Caco-2 (cell line): ENCODE data around the gene TCF7L2. TPM values are rescaled to one million over a fixed set of nuclear protein-coding genes. Genes with fewer than 3 reads are reported as not detected.

Experiments
- BruUV-seq: library from RNA; stranded (reverse); fragments of 400-500 nt; replicated peaks from 2 replicates; lab custom pipeline; 2021; lab: Mats Ljungman, UMichigan
- CTCF ChIA-PET: fragments of 300-600 bp; sonication (Branson Sonifier 250); formaldehyde crosslinking; loops from one replicate; lab custom pipeline; 2022; ENCODE audit warnings: antibody characterized with exemption; lab: Charles Lee
- POLR2A ChIA-PET: fragments of 300-600 bp; sonication (Branson Sonifier 250); formaldehyde crosslinking; loops from one replicate; lab custom pipeline; 2022; ENCODE audit warnings: antibody characterized with exemption; lab: Charles Lee
- DNase-seq, 2 experiments: peaks; one replicate each; pipeline versions ENCODE4 v3.0.0 to v3.0.0-alpha.2; 2020 to 2022
- H3K27me3 ChIP-seq: replicated peaks from 2 replicates; pipeline ENCODE4 v1.6.0; 2011; ENCODE audit warnings: low read length; ENCODE audit not compliant: control insufficient read depth, insufficient read depth
- H3K36me3 ChIP-seq: 2 replicates; pipeline ENCODE4 v1.5.1; 2011; ENCODE audit warnings: low read length; ENCODE audit not compliant: control insufficient read depth, insufficient read depth
- H3K4me1 ChIP-seq: fragments of 250-450 bp; sonication (Bioruptor Pico); 2 replicates; pipeline ENCODE4 v1.5.1; 2020; ENCODE audit warnings: mild to moderate bottlenecking
- H3K4me3 ChIP-seq: 2 replicates; pipeline ENCODE4 v1.5.1; 2011; ENCODE audit warnings: low read depth, mild to moderate bottlenecking, control low read depth, low read length
- H3K9me3 ChIP-seq: fragments of 250-450 bp; sonication (Bioruptor Pico); 2 replicates; pipeline ENCODE4 v1.5.1; 2020; ENCODE audit warnings: mild to moderate bottlenecking, moderate library complexity
- H3K27ac Mint-ChIP-seq: one replicate; pipeline ENCODE4 v1.8.0; 2022; ENCODE audit warnings: mixed read lengths; ENCODE audit not compliant: unreplicated experiment
- H3K27me3 Mint-ChIP-seq: one replicate; pipeline ENCODE4 v1.8.0; 2022; ENCODE audit warnings: mixed read lengths; ENCODE audit not compliant: insufficient read depth, unreplicated experiment
- H3K36me3 Mint-ChIP-seq: one replicate; pipeline ENCODE4 v1.8.0; 2022; ENCODE audit warnings: mild to moderate bottlenecking, mixed read lengths; ENCODE audit not compliant: insufficient read depth, unreplicated experiment
- H3K4me1 Mint-ChIP-seq: one replicate; pipeline ENCODE4 v1.8.0; 2022; ENCODE audit warnings: low read depth, mixed read lengths; ENCODE audit not compliant: unreplicated experiment
- H3K4me3 Mint-ChIP-seq: one replicate; pipeline ENCODE4 v1.8.0; 2022; ENCODE audit warnings: mild to moderate bottlenecking, moderate library complexity, mixed read lengths; ENCODE audit not compliant: unreplicated experiment
- H3K9me3 Mint-ChIP-seq: one replicate; pipeline ENCODE4 v1.8.0; 2022; ENCODE audit warnings: mixed read lengths; ENCODE audit not compliant: unreplicated experiment
- intact Hi-C: fragments of 100-400 bp; cut with micrococcal nuclease; formaldehyde crosslinking; loops from one replicate; pipeline ENCODE4 v1.10.0; 2022; ENCODE audit not compliant: unreplicated experiment
- total RNA-seq: library from RNA; stranded (reverse); gene quantifications from 2 replicates; pipeline ENCODE4 v1.2.3, GENCODE V29; 2022
- TF ChIP-seq, protein P1 (sequence below), 2 experiments: fragments of 200-600 bp in 1 of 2; IDR thresholded peaks; 1 replicate in 1 of 2; 2 replicates in 1 of 2; pipeline versions ENCODE4 v1.5.1 to v1.8.0; 2011 to 2022; ENCODE audit warnings: antibody characterized with exemption in 1 of 2, control low read depth in 1 of 2, inconsistent platforms in 1 of 2, low read depth in 1 of 2, low read length in 1 of 2, mild to moderate bottlenecking in 1 of 2, moderate library complexity in 1 of 2; ENCODE audit not compliant: insufficient read depth in 1 of 2, severe bottlenecking in 1 of 2, unreplicated experiment in 1 of 2

The TCF7L2 gene
- total RNA-seq, 1 experiment from 2014 or later = 45.4 TPM

- H3K27ac Mint-ChIP-seq = no peak overlapping the region
- POLR2A ChIA-PET = no interaction called here
- CTCF ChIA-PET = no interaction called here
- TF ChIP-seq, protein P1, sequence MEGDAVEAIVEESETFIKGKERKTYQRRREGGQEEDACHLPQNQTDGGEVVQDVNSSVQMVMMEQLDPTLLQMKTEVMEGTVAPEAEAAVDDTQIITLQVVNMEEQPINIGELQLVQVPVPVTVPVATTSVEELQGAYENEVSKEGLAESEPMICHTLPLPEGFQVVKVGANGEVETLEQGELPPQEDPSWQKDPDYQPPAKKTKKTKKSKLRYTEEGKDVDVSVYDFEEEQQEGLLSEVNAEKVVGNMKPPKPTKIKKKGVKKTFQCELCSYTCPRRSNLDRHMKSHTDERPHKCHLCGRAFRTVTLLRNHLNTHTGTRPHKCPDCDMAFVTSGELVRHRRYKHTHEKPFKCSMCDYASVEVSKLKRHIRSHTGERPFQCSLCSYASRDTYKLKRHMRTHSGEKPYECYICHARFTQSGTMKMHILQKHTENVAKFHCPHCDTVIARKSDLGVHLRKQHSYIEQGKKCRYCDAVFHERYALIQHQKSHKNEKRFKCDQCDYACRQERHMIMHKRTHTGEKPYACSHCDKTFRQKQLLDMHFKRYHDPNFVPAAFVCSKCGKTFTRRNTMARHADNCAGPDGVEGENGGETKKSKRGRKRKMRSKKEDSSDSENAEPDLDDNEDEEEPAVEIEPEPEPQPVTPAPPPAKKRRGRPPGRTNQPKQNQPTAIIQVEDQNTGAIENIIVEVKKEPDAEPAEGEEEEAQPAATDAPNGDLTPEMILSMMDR (IDR thresholded peaks at IDR 0.05; ENCODE audit: insufficient read depth in 1 of 2, low read depth in 1 of 2, low read length in 1 of 2, severe bottlenecking in 1 of 2, unreplicated experiment in 1 of 2) = no peak
- DNase-seq = no peak
- peaks cover 9% of the 10 kb centered on the region for H3K36me3 Mint-ChIP-seq
- no peaks in the 10 kb centered on the region for H3K27me3 Mint-ChIP-seq
- H3K4me1 Mint-ChIP-seq = peaks cover 3% of the 10 kb centered on the region
- Histone ChIP-seq H3K4me3 (no peak overlapping the region), H3K4me1 (peaks cover 6% of the 10 kb centered on the region; the same call in 1 of the 2 replicates), H3K9me3 (no peaks in the 10 kb centered on the region), H3K27me3 (no peaks in the 10 kb centered on the region), H3K36me3 (peaks cover 1% of the 10 kb centered on the region; the same call in 1 of the 2 replicates)
- H3K9me3 Mint-ChIP-seq = no peaks in the 10 kb centered on the region
- H3K4me3 Mint-ChIP-seq = no peak overlapping the region
- intact Hi-C loops = loop anchor here (10.0 kb wide), 1 partner anchor 546 kb away; no protein-coding TSS in a partner anchor
- BruUV-seq = no TSS peak
Measured at GRCh38 chr10:113111260-113111659, 161.2 kb downstream of the TCF7L2 start.

DNA sequence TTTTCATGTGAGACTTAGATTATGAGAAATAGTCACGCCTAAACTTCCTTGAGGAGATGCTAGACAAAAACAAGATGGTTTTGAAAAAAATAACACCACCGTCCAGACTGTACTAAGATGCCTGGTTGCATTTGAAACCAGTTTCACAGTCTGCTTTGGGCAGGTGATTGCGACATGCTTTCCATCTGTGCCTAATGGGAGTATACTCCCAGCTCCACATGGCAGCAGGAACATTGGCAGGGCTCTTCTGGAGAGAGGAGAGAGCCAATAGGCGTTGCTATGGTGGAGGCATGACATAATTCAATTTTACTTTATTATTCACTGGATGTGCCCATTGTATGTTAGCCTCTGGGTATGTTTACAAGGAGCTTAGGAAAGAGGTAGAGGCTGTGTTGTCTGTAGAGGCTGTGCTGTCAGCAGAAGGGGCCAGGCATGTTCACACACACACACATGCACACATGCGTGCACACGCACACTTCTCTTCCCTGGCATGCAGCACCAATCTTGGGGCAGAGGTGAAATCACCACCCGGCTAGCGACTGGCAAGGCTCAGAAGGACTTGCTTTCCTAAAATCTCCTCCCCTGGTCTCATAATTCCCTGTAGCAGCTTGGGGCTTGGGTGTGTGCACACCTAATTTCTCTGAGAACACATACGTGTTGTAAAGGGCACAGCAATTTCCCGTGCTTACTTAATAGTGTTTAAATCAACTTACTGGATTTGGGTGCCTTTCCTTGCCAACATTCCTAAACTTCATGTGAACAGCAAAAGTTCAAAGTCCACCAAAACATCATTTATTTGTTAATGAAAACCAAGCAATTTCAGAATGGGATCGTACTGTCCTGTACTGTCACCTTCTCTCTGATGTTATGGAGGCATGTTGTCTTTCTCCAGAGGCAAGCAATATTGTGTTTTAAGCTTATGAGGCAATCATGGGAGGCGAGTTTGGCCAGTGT lies 162.1 kb downstream of the TCF7L2 start:
- no TSS peak for BruUV-seq
- Mint-ChIP-seq H3K27ac (no peak overlapping the region), H3K4me3 (no peak overlapping the region), H3K27me3 (no peaks in the 10 kb centered on the region), H3K4me1 (peaks cover 2% of the 10 kb centered on the region), H3K36me3 (peaks cover 12% of the 10 kb centered on the region), H3K9me3 (no peaks in the 10 kb centered on the region)
- Histone ChIP-seq H3K36me3 (peaks cover 1% of the 10 kb centered on the region; the same call in 1 of the 2 replicates), H3K27me3 (no peaks in the 10 kb centered on the region), H3K4me3 (no peak overlapping the region), H3K4me1 (peaks cover 6% of the 10 kb centered on the region; the same call in 1 of the 2 replicates), H3K9me3 (no peaks in the 10 kb centered on the region)
- TF ChIP-seq, protein P1 (IDR thresholded peaks at IDR 0.05; ENCODE audit: insufficient read depth in 1 of 2, low read depth in 1 of 2, low read length in 1 of 2, severe bottlenecking in 1 of 2, unreplicated experiment in 1 of 2) = no peak
- POLR2A ChIA-PET = no interaction called here
- CTCF ChIA-PET = no interaction called here
- no peak for DNase-seq
- intact Hi-C loops = loop anchor here (10.0 kb wide), 1 partner anchor 547 kb away; no protein-coding TSS in a partner anchor

DNA sequence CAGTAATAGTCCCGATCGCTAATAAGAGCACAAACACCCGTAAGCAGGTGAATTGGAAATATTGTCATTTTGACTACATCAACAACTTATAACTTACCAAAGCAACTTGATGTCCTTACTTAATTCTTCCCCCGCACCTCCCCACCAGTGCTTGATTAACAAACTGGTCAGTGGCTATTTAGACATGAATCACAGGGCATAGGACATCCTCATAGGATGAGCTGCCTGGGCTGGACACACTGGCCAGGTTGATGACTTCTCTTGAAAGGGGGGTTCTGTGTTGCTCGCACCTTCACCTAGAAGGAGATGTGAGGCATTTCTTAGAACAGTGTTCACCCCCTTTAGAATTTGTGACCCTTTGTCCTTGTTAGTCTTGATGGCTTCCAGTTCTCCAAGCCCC lies 163.2 kb downstream of the TCF7L2 start:
- H3K27ac Mint-ChIP-seq = no peak overlapping the region
- CTCF ChIA-PET = no interaction called here
- TF ChIP-seq, protein P1 (IDR thresholded peaks at IDR 0.05; ENCODE audit: insufficient read depth in 1 of 2, low read depth in 1 of 2, low read length in 1 of 2, severe bottlenecking in 1 of 2, unreplicated experiment in 1 of 2) = no peak
- peaks cover 19% of the 10 kb centered on the region for H3K36me3 Mint-ChIP-seq
- peaks cover 6% of the 10 kb centered on the region for H3K4me1 Mint-ChIP-seq
- no peaks in the 10 kb centered on the region for H3K27me3 Mint-ChIP-seq
- Histone ChIP-seq H3K4me1 (peaks cover 6% of the 10 kb centered on the region; the same call in 1 of the 2 replicates), H3K27me3 (no peaks in the 10 kb centered on the region), H3K36me3 (peaks cover 1% of the 10 kb centered on the region; the same call in 1 of the 2 replicates), H3K4me3 (no peak overlapping the region), H3K9me3 (no peaks in the 10 kb centered on the region)
- DNase-seq = no peak
- H3K4me3 Mint-ChIP-seq = no peak overlapping the region
- intact Hi-C loops = loop anchor here (10.0 kb wide), 1 partner anchor 548 kb away; no protein-coding TSS in a partner anchor
- POLR2A ChIA-PET = no interaction called here
- H3K9me3 Mint-ChIP-seq = no peaks in the 10 kb centered on the region
- BruUV-seq = no TSS peak
